NCI-H2107 treated with DMSO at 0.1 percent for 48 hours (cell line): ENCODE data around the gene SCN1A.

ENCODE experiments used
- DNase-seq: peaks from one replicate; lab custom pipeline; 2025; ENCODE audit not compliant: unreplicated experiment; lab: John Stamatoyannopoulos, UW

The SCN1A gene

GRCh38 chr2:166082736-166083135, 45.1 kb downstream of the SCN1A start:
- DNase-seq, result no peak

- no peak for DNase-seq
Measured at GRCh38 chr2:166081852-166082251, 46.0 kb downstream of the SCN1A start.

- DNase-seq, result no peak
Measured at GRCh38 chr2:166081131-166081632, 46.6 kb downstream of the SCN1A start.

- DNase-seq, result no peak
Measured at GRCh38 chr2:166074430-166074829, 53.4 kb downstream of the SCN1A start.

- DNase-seq, result no peak
Measured at GRCh38 chr2:166074011-166074410, 53.8 kb downstream of the SCN1A start.

DNA sequence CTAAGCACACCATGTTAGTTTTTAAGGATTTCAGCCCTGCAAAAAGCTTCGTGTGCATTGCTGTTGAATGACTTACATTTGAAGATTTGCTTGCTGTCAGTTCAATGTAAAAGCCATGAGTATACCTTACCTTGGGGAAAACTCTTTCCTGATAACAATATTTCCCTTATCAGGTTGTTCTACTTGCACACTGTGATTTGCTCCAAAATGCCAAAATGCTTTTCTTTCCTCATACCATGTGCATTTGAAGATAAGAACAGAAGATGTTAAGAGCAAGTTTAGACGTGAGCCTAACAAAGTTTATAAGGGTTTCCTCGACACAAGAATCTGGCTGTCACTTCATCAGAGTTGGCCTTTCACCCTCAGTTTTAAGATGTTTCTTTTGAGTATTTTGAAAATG, 57.6 kb downstream of the SCN1A start:
- no peak for DNase-seq

DNA sequence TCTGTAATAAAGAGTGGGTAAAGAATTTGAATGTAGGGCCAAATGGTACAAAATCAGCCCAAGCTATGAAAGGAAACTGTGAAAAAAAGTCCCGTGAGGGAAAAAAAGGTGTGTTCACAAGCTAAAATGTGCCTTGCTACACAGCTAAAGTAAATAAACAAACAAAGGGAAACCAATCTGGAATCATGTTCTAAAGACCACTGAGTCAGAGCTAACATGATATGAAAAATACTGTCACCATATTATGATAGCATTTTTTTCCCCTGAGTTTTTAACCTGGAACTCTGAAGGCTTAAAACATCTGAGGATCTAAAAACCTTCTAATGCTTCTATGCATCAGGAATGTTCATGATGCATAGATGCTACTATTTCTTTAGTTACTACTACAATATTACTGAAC, 58.8 kb downstream of the SCN1A start:
- no peak for DNase-seq

DNA sequence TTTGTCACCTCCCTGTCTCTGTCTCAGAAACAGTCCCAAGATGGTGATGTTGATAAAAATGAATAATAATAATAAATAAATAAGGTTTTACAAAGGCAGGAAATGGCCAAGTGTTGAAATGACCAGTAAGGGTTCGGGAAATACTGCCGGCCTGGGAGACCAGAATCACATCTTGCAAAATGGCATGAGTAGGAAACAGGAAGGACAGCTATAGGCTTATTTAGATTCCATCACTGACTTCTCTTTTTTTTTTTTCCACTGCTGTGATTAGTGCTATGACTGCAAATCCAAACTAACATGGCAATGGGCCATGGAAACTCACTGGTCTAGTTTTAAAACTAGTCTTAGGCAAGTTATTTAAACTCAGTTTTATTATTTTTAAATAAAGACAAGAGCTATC, 60.6 kb downstream of the SCN1A start:
- no peak for DNase-seq

GRCh38 chr2:166060191-166060590, 67.6 kb downstream of the SCN1A start:
- no peak for DNase-seq

GRCh38 chr2:166057370-166058164, 70.3 kb downstream of the SCN1A start:
- peak; percentile 22 for DNase-seq

DNA sequence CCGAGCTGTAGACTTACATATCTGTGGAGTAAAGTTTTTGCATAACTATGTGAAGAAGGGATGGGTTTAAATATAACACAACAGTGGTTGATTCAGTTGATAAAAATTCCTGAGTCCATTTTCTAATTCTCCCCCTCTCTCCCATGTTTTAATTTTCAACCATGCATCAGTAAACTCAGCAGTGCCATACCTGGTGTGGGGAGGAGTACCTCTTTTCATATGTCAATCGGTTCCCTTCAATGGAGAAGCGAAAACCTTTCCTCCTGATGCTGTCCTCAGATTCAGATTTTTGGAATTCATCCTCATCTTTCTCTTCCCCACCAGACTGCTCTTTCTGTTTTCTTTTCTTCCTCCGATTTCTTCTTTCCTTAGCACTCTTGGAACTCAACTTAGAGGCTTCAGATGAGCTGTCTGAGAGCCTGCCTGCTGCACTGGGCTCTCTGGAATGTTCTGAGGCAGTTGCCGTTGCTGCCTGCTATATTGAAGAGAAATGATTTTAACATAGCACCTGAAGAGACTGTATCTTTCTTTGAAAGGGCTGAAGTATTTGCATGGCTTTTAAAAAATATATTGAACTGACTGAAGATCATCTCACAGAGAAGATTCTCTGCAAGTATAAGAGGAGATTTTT, 82.9 kb downstream of the SCN1A start:
- no peak for DNase-seq

GRCh38 chr2:166042768-166043390, 84.9 kb downstream of the SCN1A start:
- no peak for DNase-seq

GRCh38 chr2:166042356-166042755, 85.5 kb downstream of the SCN1A start:
- DNase-seq, result no peak

- DNase-seq, result no peak
Measured at GRCh38 chr2:166041613-166042012, 86.2 kb downstream of the SCN1A start.

- no peak for DNase-seq
Measured at GRCh38 chr2:166032361-166032760, 95.5 kb downstream of the SCN1A start.

DNA sequence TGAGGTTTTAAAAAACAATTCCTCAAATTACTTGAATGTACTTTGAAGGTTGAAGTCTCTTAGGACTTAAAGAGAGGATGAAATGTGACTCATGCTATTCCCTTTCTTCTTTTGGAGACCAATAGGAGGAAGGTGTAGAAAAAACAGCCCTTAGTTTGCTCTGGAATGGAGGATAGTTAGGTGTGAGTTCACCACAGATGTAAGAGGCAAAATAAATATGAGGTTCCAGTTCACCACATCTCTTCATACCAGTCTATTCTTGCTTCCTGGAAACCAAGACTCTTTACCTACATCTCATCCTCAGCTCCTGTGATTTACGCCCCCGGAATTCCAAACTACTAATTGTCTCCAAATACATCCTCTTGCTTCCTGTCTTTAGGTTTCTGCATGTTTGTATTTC, 96.8 kb downstream of the SCN1A start:
- no peak for DNase-seq

GRCh38 chr2:166025313-166025712, 102.5 kb downstream of the SCN1A start:
- no peak for DNase-seq

GRCh38 chr2:166017208-166017607, 110.6 kb downstream of the SCN1A start:
- no peak for DNase-seq

DNA sequence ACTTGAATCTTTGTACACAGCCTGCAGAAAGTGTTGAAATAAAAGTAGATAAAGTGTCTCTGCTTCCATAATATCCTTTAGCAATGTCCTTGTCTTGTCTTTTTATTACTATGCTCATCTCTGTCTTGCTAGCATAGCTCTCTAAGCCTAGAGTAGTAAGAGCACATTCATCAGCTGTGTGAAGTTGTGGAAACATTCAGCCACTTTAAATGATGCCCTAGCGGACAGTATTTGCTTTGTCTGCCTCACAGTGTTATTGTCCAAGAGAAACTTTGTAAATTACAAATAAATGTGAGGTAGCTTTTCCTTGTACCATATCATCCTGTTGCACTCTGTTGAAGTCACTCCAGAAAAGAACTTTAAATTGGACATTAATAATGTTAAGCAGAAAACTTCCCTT, 113.9 kb downstream of the SCN1A start:
- no peak for DNase-seq

- DNase-seq, result no peak
Measured at GRCh38 chr2:166011660-166012059, 116.2 kb downstream of the SCN1A start.

GRCh38 chr2:166000401-166000800, 127.4 kb downstream of the SCN1A start:
- DNase-seq, result no peak

DNA sequence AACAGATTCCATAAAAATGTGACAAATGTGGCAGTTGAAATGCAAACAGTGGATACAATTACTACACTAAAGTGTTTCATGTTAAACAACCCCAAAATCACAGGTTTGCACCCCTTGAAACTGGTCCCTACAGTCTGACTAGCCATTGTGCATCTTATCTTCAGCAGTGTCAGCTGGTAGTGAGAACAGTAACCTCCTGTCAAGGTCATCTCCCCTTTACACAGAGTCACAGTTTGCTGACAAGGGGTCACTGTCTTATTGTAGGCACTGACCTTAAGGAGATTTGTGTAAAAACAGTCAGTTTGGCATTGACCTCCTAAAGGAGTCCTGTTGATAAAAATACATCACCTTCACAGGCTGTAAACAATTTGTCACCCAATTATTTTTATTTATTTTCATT, 137.0 kb downstream of the SCN1A start:
- DNase-seq, result no peak
